Mammary epithelial cell (primary cell): ENCODE measurements around the gene PHC3.

Experiments used
- CTCF ChIP-seq, 2 donors: IDR thresholded peaks in 1 of 2; conservative IDR thresholded peaks in 1 of 2; 2 replicates each; pipeline ENCODE4 v1.5.1; 2011 to 2012; ENCODE audit warnings: inconsistent platforms in 2 of 2, low read length in 2 of 2, mild to moderate bottlenecking in 2 of 2, control low read depth in 1 of 2, low read depth in 1 of 2; ENCODE audit not compliant: insufficient read depth in 1 of 2; ENCODE audit errors: extremely low read depth in 1 of 2
- EZH2 ChIP-seq: IDR thresholded peaks from 2 replicates; pipeline ENCODE4 v1.6.1; 2012; ENCODE audit warnings: low read length, inconsistent platforms, borderline replicate concordance

- no peak for TF ChIP-seq CTCF (conservative IDR thresholded peaks at IDR 0.05 in 1 of 2, IDR thresholded peaks at IDR 0.05 in 1 of 2; ENCODE audit: extremely low read depth in 1 of 2, insufficient read depth in 1 of 2, low read depth in 1 of 2, low read length in 2 of 2)
- TF ChIP-seq EZH2, result no peak
These were observed 138.0 kb downstream of the PHC3 start for GRCh38 chr3:170043506-170043905.
